AML-193 (cell line): ENCODE results near the gene NRXN3.

ENCODE experiments used
- DNase-seq, 2 experiments: peaks; one replicate each; lab custom pipeline; 2025; lab: John Stamatoyannopoulos, UW

NRXN3 gene

DNA sequence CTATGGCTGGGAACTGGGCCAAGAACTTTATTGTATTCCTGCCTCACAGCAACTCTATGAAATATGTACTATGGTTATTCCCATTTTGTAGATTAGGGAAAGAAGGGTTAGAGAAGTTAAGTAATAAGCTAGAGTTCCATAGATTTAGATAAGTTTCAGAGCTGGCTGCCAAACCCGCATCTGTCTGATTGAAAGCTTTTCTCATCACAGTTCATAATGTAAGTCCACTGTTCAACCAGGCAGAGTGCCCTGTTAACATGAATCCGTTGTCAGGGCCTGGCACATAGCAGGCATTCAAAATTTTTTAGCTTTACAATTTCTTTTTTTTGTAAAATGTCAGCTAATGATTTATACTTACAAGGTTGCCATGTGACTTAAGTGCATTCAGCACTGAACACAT, 467.3 kb downstream of the NRXN3 start:
- no peak for DNase-seq

DNA sequence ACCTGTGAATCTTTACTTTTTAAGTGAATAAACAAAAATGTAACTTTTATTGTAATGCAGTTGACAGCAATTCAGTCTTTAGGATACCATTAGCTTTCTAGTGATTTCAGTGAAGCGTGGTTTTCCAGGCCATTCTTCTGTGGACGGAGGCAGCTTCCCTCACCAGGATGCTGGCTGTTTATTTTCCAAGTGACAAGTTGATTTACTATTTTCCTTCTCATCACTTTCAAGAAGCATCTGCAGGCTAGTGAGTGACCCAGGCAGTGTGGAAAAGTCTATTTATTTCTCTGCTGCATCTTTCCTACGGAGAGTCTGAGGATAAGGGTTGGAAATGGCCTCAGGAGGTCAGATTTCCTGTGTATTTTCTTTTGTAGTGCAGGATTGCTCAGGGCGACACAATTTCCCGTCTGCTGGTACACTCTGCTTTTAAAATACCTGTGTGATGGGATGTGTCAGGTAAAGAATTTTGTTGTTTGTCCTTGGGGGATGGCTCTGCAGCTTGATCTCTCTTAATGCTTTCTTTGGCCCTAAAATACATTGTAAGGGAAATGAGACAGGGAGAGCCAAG, 467.8 kb downstream of the NRXN3 start:
- no peak for DNase-seq

DNA sequence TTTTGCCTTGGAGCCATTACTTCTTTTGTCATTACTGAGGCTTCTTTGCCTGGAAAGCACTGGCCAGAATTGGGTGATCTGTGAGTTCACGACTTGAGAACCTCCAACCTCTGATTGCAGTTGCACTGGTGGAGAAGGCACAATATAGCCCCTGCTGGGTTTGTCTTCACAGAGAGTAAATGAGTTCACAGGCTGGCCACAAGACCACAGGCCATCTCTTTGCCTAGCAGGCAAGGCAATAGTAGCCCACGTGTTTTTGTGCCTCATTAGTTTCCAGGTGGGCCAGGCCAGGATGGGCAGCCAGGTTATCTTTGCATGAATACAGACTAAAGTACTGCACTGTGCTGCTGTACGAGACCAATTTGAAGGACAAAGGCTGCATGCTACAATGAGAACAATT, 468.8 kb downstream of the NRXN3 start:
- no peak for DNase-seq

DNA sequence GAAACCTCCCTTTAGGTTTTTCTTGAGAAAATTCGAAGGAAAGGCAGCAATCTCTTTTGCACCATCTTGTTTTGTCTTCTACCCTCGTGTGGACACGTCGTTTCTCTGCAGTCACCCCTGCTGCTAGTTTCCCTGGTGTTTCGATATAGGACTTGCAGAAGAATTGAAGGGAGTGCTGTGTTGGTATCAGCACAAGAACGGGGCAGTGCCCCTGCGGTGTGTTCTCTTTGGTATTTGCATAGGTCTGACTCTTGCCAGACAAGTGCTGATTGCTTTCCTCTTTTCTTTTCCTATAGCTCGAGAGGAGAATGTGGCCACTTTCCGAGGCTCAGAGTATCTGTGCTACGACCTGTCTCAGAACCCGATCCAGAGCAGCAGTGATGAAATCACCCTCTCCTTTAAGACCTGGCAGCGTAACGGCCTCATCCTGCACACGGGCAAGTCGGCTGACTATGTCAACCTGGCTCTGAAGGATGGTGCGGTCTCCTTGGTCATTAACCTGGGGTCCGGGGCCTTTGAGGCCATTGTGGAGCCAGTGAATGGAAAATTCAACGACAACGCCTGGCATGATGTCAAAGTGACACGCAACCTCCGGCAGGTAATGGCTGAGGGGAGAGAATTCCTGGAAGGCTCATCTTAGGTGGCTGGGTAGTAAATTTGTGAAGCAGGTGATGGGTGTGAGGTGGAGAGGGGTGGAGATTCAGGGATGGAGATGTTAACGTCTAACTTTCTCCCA, 474.8 kb downstream of the NRXN3 start:
- no peak for DNase-seq

DNA sequence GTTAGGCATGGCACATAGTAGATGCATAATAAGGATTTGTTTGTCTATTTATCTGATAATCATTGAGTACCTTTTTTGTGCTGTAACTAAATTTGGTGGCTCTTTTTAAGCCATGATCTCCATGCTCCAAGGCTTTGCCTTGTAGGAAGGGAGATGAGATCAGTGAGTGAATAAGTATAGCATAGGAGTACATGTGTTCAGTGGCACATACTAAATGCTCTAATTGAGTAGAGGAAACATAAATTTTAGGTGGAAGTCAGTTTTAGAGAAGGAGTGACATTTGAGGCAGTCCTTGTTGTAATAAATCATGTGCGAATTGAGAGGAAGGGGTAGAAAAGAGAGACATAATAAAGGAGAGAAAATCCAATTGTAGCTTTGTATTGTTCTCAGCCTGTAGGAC, 482.6 kb downstream of the NRXN3 start:
- DNase-seq = no peak

DNA sequence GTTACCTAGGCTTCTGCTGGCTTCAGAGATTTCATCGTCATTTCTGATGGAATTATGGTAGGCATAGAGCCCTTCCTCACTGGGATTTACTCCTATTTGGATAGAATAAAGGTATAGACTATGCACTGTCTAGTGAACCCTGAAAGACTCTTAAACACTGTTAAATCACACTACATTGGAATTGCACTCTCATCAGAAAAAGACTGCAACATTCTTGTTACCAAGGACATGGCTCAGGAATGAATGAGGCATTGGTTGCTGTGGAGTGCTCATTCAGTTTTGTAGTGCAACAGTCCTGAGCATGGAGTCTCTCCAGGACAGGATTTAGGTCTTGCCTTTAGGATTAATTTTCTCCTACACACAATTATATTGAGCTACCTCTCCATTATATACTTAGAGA, 483.0 kb downstream of the NRXN3 start:
- DNase-seq = no peak

DNA sequence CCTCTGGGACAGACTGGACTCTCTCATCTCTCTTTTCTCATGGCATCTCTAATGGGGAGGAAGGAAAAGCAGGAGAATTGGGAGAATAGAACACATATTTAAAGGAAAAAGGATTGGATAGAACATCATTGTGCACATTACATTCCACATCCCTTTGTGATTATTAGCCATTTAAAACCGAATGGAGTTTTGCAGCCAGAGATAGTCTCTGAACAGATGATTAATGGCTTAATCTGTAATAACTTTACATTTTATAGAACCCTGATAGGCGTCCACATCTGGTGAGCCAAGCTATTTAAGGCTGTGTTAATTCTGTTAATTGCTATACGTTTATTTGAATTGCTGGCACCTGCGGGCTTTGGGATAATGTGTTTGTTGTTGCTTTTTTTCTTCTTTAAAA, 487.3 kb downstream of the NRXN3 start:
- DNase-seq = no peak

DNA sequence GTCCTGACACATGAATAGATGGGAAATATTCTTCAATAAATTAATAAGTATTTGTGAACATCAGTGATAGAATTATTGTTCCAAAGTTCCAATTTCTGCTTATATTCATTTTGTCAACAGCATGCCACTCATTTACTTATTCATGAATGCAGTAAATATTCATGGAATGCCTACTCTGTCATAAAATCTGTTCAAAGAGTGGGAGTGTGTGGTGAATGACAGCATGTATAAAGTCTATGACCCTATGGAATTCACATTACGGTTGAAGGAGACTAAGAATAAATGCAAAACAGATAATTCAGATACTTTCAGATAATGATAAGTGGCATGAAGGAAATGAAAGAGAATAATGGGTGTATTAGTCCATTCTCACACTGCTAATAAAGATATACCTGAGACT, 494.7 kb downstream of the NRXN3 start:
- DNase-seq = no peak

DNA sequence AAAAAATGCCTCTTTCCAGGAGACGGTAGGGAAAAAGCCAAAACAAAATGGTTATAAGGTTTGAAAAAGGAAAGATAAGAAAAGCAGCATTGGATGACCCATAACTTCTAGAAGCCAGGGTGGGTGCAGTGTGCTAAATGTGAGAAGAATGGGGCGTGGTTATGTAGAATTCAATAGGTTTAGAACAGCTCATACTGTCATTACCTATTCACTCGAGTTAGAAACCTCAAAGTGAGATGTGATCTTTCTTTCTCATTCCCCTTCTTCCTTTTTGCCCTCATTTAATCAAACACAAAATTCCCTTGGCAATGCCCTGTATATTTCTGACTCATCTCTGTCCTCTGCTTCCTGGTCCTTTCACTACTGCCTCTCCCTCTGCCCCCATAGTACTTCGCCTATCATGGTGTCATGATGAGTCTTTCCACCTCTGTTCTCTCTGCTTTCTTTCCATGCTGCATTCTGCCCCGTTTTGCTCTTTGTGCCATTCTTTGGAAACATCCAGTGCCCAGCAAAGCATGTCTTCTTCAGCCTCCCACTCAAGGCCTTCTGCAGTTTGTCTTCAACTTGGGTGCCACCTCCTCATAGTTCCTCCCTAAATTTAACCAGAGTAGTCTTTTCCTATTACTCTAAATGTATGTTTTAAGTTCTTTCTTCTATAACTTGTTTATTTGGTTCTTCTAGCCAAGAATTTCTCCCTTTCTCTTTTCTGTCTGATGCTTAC, 496.3 kb downstream of the NRXN3 start:
- DNase-seq = no peak

DNA sequence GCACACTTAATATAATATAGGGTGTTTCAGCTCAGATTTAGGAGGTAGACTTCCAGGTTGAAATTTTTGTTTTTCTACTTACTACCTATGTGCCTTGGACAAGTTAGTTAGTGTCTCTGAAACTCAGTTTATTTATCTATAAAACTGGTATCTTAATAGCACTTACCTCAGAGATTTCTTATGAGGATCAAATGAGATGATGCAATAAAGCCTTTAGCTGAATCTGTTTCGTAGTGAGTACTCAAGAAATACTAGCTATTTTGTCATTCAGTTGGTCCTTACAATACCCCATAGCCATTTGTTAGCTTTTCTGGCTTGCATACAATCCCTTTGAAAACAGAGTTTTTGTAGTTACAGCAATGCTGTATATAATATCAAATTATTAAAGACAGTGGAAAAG, 497.0 kb downstream of the NRXN3 start:
- no peak for DNase-seq

DNA sequence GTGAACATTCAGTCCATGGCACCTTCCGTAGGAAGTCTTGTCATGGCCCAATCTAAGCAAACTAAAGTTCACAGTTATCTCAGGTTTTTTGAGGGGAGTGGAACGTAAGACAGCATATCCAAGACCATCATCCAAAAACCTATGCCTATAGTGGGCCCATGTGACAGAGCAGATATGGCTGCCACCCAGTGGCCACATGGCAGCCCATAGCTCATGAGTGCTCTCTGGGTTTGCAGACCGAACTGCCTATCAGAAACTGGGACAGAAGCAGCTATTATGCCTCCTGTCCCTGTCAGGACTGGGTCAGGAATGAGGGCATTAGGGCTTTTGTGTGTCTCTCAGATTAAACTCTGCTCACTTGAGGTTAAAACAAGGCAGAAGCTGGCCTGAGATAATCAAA, 503.7 kb downstream of the NRXN3 start:
- no peak for DNase-seq

DNA sequence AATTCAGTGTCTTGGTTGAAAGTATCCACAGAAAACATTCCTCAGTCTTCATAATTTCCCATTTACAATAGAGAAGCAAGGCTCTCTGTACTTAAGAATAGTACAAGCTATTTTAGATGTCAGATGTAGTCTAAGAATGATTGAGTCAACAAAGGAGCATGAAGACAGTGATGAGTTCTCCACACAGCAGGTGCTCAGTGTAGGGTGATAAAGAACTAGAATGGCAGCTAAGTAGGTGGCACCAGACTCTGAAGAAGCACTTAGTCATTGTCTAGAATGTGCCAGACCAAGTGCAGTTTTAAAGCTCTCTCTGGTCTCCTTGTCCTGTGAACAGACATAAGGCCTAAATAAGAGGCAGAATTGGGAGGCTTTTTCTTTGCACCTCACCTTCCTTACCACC, 504.6 kb downstream of the NRXN3 start:
- no peak for DNase-seq

DNA sequence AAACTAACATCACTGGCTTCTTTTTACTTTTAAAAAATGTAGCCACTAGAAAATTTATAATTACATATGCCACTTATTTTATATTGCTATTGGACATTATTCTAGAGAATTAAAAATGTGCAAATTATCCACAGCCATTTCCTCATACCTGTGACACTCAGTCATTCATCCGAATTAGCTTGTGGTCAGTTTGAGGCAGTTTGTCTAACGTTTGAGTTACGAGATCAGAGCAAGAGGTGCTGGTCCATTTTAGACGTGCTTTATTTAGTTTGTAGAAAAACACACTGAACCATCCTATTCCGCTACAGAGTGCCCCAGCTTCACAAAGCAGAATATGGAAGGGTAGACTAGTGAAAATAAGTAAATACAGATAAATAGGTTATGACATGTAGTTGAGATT, 513.0 kb downstream of the NRXN3 start:
- no peak for DNase-seq

DNA sequence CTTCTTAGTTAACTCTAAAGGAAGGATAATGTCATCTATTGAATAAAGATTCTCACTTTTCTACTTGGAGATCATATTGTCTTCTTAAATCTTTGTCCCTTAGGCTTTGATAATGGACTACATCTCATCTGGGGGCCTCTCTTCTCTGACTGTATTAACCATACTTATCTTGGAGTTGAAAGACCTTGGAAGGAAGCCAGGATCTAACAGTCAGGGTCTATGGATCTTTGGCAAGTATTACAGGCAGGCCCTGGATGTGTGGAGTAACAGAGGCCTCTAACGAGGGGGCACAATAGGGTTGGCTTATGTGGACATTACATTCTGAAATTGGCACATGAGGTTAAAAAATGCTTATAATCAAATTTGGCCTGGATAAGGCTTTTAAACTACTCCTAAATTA, 513.8 kb downstream of the NRXN3 start:
- DNase-seq = no peak

DNA sequence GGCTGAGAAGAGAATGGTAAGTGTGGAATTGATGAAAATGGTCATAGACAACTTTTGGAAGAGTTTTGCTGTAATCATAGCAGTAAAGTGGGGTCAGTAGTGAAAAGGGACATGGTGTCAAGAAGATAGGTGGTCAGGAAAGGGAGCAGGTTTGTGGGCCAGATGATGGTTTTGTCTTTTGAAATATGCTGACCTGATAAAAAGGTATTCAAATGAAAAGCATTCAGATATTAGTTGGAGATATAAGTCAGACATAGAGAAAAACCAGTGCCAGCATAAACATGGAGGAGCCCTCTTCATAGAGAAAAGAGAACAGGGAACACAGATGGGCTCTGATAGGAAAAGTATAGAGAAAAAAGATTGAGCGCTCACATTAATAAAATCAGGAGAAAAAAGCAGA, 518.3 kb downstream of the NRXN3 start:
- DNase-seq = no peak

DNA sequence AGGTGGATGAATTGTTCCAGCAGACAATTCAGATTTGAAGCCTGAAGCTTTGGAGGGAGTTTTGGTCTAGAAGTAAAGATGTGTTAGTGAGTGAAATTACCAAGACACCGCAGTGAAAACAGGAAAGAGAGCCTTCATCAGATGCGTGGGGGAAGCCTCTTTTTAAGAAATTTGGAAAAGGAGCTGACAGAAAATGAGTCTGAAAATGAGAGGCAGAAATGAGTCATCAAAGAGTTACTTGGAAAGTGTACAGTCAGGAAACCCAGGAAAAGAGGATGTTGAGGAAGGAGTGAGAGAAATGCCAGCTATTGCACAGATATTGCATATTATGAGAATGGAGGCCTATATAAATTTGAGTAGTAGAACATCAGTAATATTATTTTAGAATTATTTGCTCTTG, 520.7 kb downstream of the NRXN3 start:
- DNase-seq = no peak

DNA sequence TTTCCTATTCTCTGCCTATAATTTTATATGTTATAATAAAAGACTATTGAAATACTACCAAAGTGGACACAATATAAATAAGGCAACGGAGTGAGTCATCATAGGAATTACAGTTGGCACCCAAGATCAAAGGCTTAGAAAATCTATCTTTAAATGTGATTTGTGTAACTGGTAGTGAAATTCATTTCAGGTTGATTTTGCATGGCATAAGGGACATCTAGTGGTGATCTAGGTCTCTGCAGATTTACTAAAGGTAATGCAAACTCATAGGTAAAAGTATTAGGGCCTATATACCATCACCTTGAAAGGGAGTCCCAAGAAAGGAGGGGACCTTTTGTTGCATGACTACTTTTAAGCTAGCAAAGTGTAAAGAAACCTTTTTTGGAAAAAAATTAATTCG, 527.2 kb downstream of the NRXN3 start:
- DNase-seq = peak; percentile 11 to 16

DNA sequence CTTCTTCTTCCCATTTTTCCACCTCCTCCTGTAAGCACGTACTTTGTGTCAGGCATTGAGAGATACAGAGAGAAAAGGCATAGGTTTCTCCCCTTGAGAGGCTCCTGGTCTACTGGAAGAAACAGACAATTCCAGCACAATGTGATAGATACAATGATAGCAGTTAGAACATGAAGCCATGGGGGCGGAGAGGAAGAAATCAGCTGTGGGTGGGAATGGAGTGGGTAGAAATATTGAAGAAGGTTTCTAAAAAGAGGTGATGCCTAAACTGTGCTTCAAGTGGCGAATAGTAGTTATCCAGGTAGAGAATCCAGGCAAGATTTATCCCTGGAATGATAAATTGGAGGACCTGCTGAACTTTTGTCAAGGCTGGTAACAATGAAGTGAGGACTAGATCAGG, 528.8 kb downstream of the NRXN3 start:
- DNase-seq = no peak

DNA sequence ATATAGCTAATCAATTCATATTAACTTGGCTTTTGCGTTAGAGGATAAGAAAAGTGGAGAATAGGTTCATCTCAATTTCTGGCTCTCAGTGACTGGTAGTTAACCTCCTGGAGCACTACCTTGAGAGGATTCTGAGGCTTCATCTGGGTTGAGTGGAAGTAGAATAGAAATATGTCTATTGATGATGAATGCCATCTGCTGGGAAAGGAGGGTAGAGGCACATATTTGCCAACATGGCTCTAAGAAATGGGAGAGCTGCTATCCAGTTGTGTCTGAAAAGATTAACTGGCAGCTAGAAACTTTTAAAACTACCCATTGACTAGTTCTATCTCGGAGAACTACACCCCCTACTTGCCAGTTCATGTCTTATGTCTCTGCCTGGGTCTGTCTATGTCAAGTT, 530.1 kb downstream of the NRXN3 start:
- DNase-seq = peak; percentile 0 to 1

DNA sequence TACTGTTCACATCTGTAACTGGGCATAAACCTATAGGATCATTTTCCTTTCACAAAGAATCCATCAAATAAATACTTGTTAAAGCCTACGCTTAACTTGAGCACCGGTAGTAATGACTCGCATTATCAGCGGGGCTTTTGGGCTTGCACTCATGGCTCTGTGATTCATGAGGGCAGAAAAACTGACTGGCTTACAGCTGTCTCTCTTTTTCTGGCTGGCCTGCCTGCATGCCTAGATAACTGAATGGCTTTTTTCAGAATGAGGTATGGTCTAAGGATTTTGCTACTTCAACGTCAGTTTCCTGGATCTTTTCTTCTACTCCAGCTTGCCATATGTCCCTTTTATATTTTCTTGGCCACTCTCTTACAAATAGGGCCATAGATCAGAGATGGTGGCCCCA, 531.1 kb downstream of the NRXN3 start:
- DNase-seq = no peak

DNA sequence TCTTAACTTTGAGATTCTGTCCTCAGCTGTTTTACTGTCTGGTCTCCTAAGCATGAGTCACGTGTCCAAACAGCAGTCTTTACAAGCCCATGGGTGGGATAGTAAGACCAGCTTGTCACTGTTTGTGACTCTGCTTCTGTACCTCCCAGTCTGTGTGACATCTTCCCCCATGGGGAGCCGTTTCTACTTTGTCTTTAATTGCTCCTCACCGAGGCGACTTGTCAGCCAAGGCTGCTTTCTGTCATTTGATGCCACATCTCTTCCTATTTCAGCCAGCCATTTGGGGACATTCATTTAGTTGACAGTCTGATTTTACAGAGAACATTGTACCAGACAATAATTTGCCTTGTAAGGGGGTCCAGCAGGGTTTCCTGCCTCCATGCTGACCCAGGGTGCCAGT, 534.8 kb downstream of the NRXN3 start:
- DNase-seq = no peak

DNA sequence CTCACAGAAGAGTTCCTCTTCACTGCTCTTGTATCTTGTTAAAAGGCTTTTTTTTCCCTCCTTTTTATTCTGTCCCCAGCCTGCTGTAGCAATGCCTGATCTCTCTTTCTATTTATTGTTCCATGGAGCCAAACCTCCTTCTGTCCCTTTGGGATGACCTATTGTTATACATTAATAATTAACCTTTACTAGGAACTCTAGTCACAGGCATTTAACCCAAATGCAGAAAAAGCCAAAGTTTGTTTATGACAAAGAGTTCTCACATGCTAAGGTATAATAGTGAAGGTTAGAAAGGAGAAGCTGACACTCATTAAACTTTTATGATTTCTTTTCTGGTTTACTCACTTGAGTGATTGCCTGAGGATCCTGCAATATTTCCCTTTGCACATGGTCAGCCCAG, 535.8 kb downstream of the NRXN3 start:
- no peak for DNase-seq

DNA sequence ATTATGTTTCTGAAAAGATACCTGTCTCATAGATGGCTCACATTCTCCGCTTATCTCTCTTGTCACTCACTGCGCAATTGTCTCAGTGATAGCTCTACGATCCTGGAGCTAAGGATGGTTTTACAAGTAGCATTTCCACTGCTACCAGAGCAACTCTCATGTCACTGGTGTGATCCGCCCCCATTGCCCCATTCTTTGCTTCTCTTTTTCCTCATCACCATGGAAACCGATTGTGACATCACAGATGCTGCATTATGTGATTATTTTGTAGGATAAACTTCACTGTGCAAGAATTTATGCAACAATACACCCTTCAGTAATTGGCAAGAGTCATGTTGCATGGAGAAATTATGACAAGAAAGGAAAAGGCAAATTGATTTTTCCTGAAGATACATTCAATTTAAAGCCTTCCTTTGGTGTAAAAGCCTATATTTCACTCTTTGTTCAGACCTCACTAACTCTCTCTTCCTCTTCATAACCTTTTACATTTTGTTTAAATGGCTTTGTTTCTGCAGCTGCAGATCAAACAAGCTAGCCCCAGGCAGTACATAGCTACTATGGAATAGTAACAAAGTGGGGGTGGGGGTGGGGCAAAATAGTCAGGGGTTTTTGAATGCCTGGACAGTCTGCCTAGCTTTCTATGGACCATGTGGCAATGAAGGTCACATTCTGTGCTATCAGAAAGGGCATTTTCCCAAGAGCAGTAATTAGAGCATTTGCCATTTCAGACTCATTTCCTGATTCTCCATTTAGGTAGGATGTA, 539.8 kb downstream of the NRXN3 start:
- no peak for DNase-seq
